PC-9 (cell line): ENCODE results near the gene TBC1D2B. TPM values are rescaled to one million over a fixed set of nuclear protein-coding genes. Genes with fewer than 3 reads are reported as not detected.

Experiments used
- BruUV-seq: library from RNA; stranded (reverse); fragments of 400-500 nt; replicated peaks from 2 replicates; lab custom pipeline; 2021; lab: Mats Ljungman, UMichigan
- CTCF ChIA-PET: fragments of 300-600 bp; sonication (Branson Sonifier 250); formaldehyde crosslinking; loops from one replicate; lab custom pipeline; 2022; ENCODE audit warnings: antibody characterized with exemption; lab: Charles Lee
- POLR2A ChIA-PET: fragments of 300-600 bp; sonication (Branson Sonifier 250); formaldehyde crosslinking; loops from one replicate; lab custom pipeline; 2022; ENCODE audit warnings: antibody characterized with exemption; ENCODE audit not compliant: unreplicated experiment; lab: Charles Lee
- DNase-seq, 2 experiments: peaks; one replicate each; pipeline versions ENCODE4 v3.0.0 to v3.0.0-alpha.2; 2015 to 2022; ENCODE audit warnings: mixed read lengths in 1 of 2
- H2AFZ ChIP-seq: fragments of 200-600 bp; sonication (generic); 2 replicates; pipeline ENCODE4 v1.8.1; 2017; ENCODE audit warnings: antibody characterized with exemption
- H3F3A ChIP-seq: fragments of 200-600 bp; sonication (generic); 2 replicates; pipeline ENCODE4 v1.8.1; 2017; ENCODE audit warnings: antibody characterized with exemption, mild to moderate bottlenecking, low read depth; ENCODE audit not compliant: insufficient read depth
- H3K27ac ChIP-seq: fragments of 200-600 bp; sonication (generic); 2 replicates; pipeline ENCODE4 v1.6.1; 2016; ENCODE audit warnings: mixed run types
- H3K27me3 ChIP-seq: fragments of 200-600 bp; sonication (generic); 2 replicates; pipeline ENCODE4 v1.6.1; 2016; ENCODE audit warnings: low read depth, mixed run types; ENCODE audit not compliant: insufficient read depth
- H3K36me3 ChIP-seq: fragments of 200-600 bp; sonication (generic); 2 replicates; pipeline ENCODE4 v1.6.1; 2016; ENCODE audit warnings: low read depth, mixed run types
- H3K4me1 ChIP-seq: fragments of 200-600 bp; sonication (generic); replicated peaks from 2 replicates; pipeline ENCODE4 v1.6.1; 2016; ENCODE audit warnings: mixed run types; ENCODE audit not compliant: insufficient read depth
- H3K4me2 ChIP-seq: fragments of 200-600 bp; sonication (generic); 2 replicates; pipeline ENCODE4 v1.6.1; 2017; ENCODE audit warnings: mixed run types
- H3K4me3 ChIP-seq: fragments of 200-600 bp; sonication (generic); 2 replicates; pipeline ENCODE4 v1.6.1; 2016; ENCODE audit warnings: mixed run types
- H3K79me2 ChIP-seq: fragments of 200-600 bp; sonication (generic); 2 replicates; pipeline ENCODE4 v1.6.1; 2017; ENCODE audit warnings: low read depth, mixed run types
- H3K9me2 ChIP-seq: fragments of 200-600 bp; sonication (generic); 2 replicates; pipeline ENCODE4 v1.8.1; 2017; ENCODE audit warnings: mild to moderate bottlenecking; ENCODE audit not compliant: insufficient read depth
- H3K9me3 ChIP-seq: fragments of 200-600 bp; sonication (generic); 2 replicates; pipeline ENCODE4 v1.8.1; 2016; ENCODE audit warnings: low read depth; ENCODE audit not compliant: insufficient read depth
- H4K20me1 ChIP-seq: fragments of 200-600 bp; sonication (generic); 2 replicates; pipeline ENCODE4 v1.8.1; 2017; ENCODE audit not compliant: insufficient read depth
- CTCF ChIP-seq: fragments of 200-600 bp; sonication (generic); conservative IDR thresholded peaks from 2 replicates; pipeline ENCODE4 v1.6.1; 2017; ENCODE audit warnings: mixed run types, antibody characterized with exemption, mild to moderate bottlenecking, moderate library complexity
- EZH2 ChIP-seq: fragments of 200-600 bp; sonication (generic); IDR thresholded peaks from 2 replicates; pipeline ENCODE4 v1.8.0; 2017; ENCODE audit warnings: antibody characterized with exemption, low read depth
- intact Hi-C: fragments of 100-400 bp; cut with micrococcal nuclease; formaldehyde crosslinking; loops from one replicate; pipeline ENCODE4 v1.10.0; 2022; ENCODE audit not compliant: unreplicated experiment
- total RNA-seq: library from RNA; stranded (reverse); gene quantifications from 2 replicates; pipeline ENCODE4 v1.2.3, GENCODE V29; 2021

Gene TBC1D2B
- total RNA-seq, 1 experiment from 2014 or later: 27.7 TPM

DNA sequence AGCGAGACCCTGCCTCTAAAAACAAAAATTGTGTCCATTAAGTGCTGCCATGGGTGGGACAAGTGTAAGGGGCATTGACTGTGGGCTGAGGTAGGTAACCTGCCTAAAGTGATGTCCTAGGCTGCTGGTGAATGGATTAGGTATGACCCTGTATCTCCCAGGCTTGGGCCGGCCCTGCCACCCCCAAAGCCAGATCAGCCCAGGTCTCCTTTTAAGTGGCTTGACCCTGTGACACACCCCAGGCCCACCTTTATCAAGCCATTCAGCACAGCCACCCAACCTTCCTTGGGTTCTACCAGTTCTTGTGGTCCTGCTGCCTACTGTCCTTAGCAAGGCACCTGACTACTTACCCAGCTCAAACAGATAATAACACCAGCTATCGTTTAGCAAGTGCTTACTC, 35.0 kb upstream of the TBC1D2B start:
- H3K4me2 ChIP-seq: no peak overlapping the region
- intact Hi-C loops: loop anchor here (5.0 kb wide), 3 partner anchors 65 to 310 kb away; no protein-coding TSS in a partner anchor
- H3F3A ChIP-seq: peaks cover 3% of the 10 kb centered on the region
- no peaks in the 10 kb centered on the region for H3K27me3 ChIP-seq
- no peaks in the 10 kb centered on the region for H3K9me3 ChIP-seq
- H3K9me2 ChIP-seq: no peaks in the 10 kb centered on the region
- BruUV-seq: no TSS peak
- no peak for DNase-seq
- POLR2A ChIA-PET: no interaction called here
- H4K20me1 ChIP-seq: no peaks in the 10 kb centered on the region
- H3K79me2 ChIP-seq: no peaks in the 10 kb centered on the region
- H3K4me1 ChIP-seq: no peaks in the 10 kb centered on the region
- H2AFZ ChIP-seq: no peak overlapping the region
- no peaks in the 10 kb centered on the region for H3K36me3 ChIP-seq
- CTCF ChIA-PET: interaction anchor here (0.6 to 1.8 kb wide), 2 partner anchors 128 to 310 kb away, joined by 3 to 5 read pairs; no protein-coding TSS in a partner anchor
- H3K4me3 ChIP-seq: no peak overlapping the region
- TF ChIP-seq CTCF (no peak), EZH2 (no peak)
- no peak overlapping the region for H3K27ac ChIP-seq

DNA sequence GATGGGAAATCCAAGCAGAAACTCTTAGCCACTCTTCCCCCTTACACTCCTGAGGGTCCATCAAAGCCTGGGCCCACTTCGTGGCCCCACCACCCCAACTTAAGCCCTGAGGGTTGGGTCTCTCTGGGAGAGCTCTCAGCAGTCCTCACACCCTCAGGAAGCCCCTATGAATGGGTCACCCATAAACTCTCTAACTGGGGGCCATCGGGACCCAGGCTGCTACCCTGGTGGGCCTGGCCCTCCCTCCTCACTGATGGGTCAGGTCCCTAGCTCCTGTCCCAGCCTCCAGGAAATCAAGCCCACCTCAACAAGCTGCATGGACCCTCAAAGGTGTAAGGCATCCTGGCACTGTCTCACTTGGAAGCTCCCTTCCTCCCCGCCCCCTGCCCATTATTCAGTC, 34.3 kb upstream of the TBC1D2B start:
- ChIA-PET POLR2A (no interaction called here), CTCF (interaction anchor here (1.8 kb wide), 1 partner anchor 128 kb away, joined by 5 read pairs; no protein-coding TSS in a partner anchor)
- no peaks in the 10 kb centered on the region for H3K4me1 ChIP-seq
- BruUV-seq: no TSS peak
- no peak overlapping the region for H2AFZ ChIP-seq
- H3K9me2 ChIP-seq: no peaks in the 10 kb centered on the region
- no peaks in the 10 kb centered on the region for H3K36me3 ChIP-seq
- no peak overlapping the region for H3K4me2 ChIP-seq
- intact Hi-C loops: loop anchor here (5.0 kb wide), 3 partner anchors 66 to 311 kb away; no protein-coding TSS in a partner anchor
- H3K9me3 ChIP-seq: no peaks in the 10 kb centered on the region
- DNase-seq: no peak
- no peaks in the 10 kb centered on the region for H4K20me1 ChIP-seq
- no peaks in the 10 kb centered on the region for H3K27me3 ChIP-seq
- H3F3A ChIP-seq: no peaks in the 10 kb centered on the region; the same call in 1 of the 2 replicates
- H3K27ac ChIP-seq: no peak overlapping the region
- TF ChIP-seq EZH2 (no peak), CTCF (no peak)
- no peaks in the 10 kb centered on the region for H3K79me2 ChIP-seq
- no peak overlapping the region for H3K4me3 ChIP-seq

- Histone ChIP-seq H3F3A (no peaks in the 10 kb centered on the region), H3K9me2 (no peaks in the 10 kb centered on the region), H3K4me2 (no peak overlapping the region), H3K36me3 (no peaks in the 10 kb centered on the region), H3K9me3 (no peaks in the 10 kb centered on the region), H4K20me1 (no peaks in the 10 kb centered on the region), H3K79me2 (no peaks in the 10 kb centered on the region), H3K27ac (no peak overlapping the region), H2AFZ (no peak overlapping the region), H3K4me1 (no peaks in the 10 kb centered on the region), H3K27me3 (no peaks in the 10 kb centered on the region), H3K4me3 (no peak overlapping the region)
- no TSS peak for BruUV-seq
- ChIA-PET POLR2A (no interaction called here), CTCF (interaction anchor here (0.6 to 1.8 kb wide), 2 partner anchors 58 to 129 kb away, joined by 3 to 5 read pairs; no protein-coding TSS in a partner anchor)
- TF ChIP-seq EZH2: no peak
- TF ChIP-seq CTCF: no peak
- no peak for DNase-seq
- intact Hi-C loops: loop anchor here (5.0 kb wide), 3 partner anchors 66 to 311 kb away; no protein-coding TSS in a partner anchor
These were observed 33.5 kb upstream of the TBC1D2B start for GRCh38 chr15:78110916-78111475.
